Measurements from ENCODE around the gene ZC3H12D. TPM values are rescaled to one million over a fixed set of nuclear protein-coding genes. Genes with fewer than 3 reads are reported as not detected.
A peak's percentile ranks its signal among the peaks of the same experiment; 100 is the strongest.
"Not testable (repeated sequence)": the region's sequence is repeated elsewhere in the genome, so short reads cannot be mapped to it uniquely, and the experiment has no call there.

ZC3H12D gene
- total RNA-seq, 2 experiments from 2014 or later = 37.4 to 37.6 TPM

DNA sequence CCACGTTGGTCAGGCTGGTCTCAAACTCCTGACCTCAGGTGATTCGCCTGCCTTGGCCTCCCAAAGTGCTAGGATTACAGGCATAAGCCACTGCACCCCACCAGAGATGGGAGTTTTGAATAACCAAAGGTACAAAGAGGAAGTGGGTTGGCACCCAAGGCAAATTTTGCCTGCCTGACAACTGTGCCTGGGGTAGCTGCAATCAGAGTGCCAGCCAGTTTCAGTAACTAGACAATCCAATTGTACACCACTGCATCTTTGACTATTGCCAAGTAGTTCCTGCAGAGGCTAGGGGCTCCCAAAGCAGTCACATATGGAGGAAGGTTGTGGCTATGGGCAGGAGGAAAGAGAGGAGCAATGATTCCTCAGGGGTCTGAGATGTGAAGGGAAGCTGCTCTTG is 16.6 kb downstream of the ZC3H12D start:
- no peak overlapping the region for H3K4me3 Mint-ChIP-seq
- H3K27me3 Mint-ChIP-seq = no peaks in the 10 kb centered on the region
- no peaks in the 10 kb centered on the region for H3K9me3 Mint-ChIP-seq
- POLR2A ChIA-PET = interaction anchor here (0.7 to 1.4 kb wide), 2 partner anchors 9 to 17 kb away, joined by 3 read pairs; partner anchors contain the start of gene ZC3H12D
- peaks cover 64% of the 10 kb centered on the region for H3K4me1 Mint-ChIP-seq
- peaks cover 62% of the 10 kb centered on the region for H3K36me3 Mint-ChIP-seq (ENCODE audit: low read depth)
- H3K27ac Mint-ChIP-seq = peak overlapping the region; percentile 70
- no peak for DNase-seq
- CTCF ChIA-PET = no interaction called here

DNA sequence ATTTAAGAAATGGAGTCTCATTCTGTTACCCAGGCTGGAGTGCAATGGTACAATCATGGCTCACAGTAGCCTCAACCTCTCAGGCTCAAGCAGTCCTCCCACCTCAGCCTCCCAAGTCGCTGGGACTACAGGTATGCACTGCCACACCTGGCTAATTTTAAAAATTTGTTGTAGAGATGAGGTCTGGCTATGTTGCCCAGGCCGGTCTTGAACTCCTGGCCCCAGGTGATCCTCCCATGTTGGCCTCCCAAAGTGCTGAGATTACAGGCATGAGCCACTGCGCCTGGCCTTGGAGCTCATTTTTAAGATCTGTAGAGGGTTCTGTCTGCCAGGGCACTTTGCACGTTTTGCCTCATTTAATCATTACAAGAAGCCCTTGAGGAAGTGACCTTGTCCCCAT is 17.5 kb downstream of the ZC3H12D start:
- H3K27me3 Mint-ChIP-seq = no peaks in the 10 kb centered on the region
- no peak for DNase-seq
- H3K36me3 Mint-ChIP-seq (ENCODE audit: low read depth) = peaks cover 60% of the 10 kb centered on the region
- H3K27ac Mint-ChIP-seq = no peak overlapping the region
- H3K4me1 Mint-ChIP-seq = peaks cover 55% of the 10 kb centered on the region
- ChIA-PET CTCF (interaction anchor here (0.7 to 1.1 kb wide), 3 partner anchors 16 to 439 kb away, joined by 3 read pairs; no protein-coding TSS in a partner anchor), POLR2A (interaction anchor here (1.4 kb wide), 1 partner anchor 8 kb away, joined by 3 read pairs; no protein-coding TSS in a partner anchor)
- no peaks in the 10 kb centered on the region for H3K9me3 Mint-ChIP-seq
- H3K4me3 Mint-ChIP-seq = no peak overlapping the region

DNA sequence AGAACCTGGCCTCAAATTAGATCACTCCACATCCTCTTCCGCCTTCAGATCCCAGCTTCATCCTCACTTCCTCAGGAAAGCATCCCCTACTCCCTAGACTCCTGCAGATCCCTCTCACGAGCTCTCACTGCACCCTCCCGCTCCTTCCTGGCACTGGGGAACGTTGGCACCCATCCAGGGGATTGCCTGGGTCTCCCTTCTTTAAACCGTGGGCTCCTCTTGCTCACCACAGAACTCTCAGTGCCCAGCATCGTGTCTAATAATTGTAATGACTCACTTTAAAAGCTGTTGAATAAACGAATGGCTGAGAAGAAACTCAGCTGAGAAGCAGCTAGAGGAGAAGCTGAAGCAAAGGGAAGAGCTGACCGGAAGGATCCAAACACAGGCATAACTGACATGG is 20.4 kb downstream of the ZC3H12D start:
- peak overlapping the region; percentile 27 for H3K27ac Mint-ChIP-seq
- peaks cover 38% of the 10 kb centered on the region for H3K4me1 Mint-ChIP-seq

GRCh38 chr6:149463781-149464180 is 21.0 kb downstream of the ZC3H12D start:
- DNase-seq = no peak
- ChIA-PET POLR2A (interaction anchor here (0.8 kb wide), 1 partner anchor 463 kb away, joined by 3 read pairs; no protein-coding TSS in a partner anchor), CTCF (interaction anchor here (1.2 to 1.8 kb wide), 3 partner anchors 32 to 439 kb away, joined by 3 to 6 read pairs (median 3); no protein-coding TSS in a partner anchor)
- Mint-ChIP-seq H3K4me3 (no peak overlapping the region), H3K4me1 (peaks cover 36% of the 10 kb centered on the region), H3K9me3 (no peaks in the 10 kb centered on the region), H3K27me3 (no peaks in the 10 kb centered on the region), H3K36me3 (ENCODE audit: low read depth) (peaks cover 66% of the 10 kb centered on the region), H3K27ac (no peak overlapping the region)

More for the DNA sequence above, 20.4 kb downstream of the ZC3H12D start:
- ChIA-PET POLR2A (no interaction called here), CTCF (interaction anchor here (1.2 to 1.8 kb wide), 2 partner anchors 32 to 55 kb away, joined by 3 to 6 read pairs; no protein-coding TSS in a partner anchor)
- Mint-ChIP-seq H3K4me3 (no peak overlapping the region), H3K9me3 (no peaks in the 10 kb centered on the region), H3K36me3 (ENCODE audit: low read depth) (peaks cover 62% of the 10 kb centered on the region), H3K27me3 (no peaks in the 10 kb centered on the region)
- no peak for DNase-seq

DNA sequence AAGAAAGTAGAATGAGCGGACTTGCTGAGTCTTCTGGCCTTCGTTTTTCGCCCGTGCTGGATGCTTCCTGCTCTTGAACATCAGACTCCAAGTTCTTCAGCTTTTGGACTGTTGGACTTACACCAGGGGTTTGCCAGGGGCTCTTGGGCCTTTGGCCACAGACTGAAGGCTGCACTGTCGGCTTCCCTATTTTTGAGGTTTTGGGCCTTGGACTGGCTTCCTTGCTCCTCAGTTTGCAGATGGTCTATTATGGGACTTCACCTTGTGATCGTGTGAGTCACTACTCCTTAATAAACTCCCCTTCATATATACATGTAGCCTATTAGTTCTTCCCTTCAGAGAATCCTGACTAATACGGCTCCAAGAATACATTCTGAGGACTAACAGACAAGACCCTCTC is 22.1 kb downstream of the ZC3H12D start:
- H3K9me3 Mint-ChIP-seq, DNase-seq, H3K27ac Mint-ChIP-seq, H3K4me3 Mint-ChIP-seq, H3K27me3 Mint-ChIP-seq: not testable (repeated sequence)
- CTCF ChIA-PET = interaction anchor here (1.2 to 1.8 kb wide), 3 partner anchors 22 to 438 kb away, joined by 3 to 6 read pairs (median 3); partner anchors contain the start of gene ZC3H12D
- POLR2A ChIA-PET = interaction anchor here (0.8 kb wide), 1 partner anchor 21 kb away, joined by 3 read pairs; no protein-coding TSS in a partner anchor
- Mint-ChIP-seq H3K36me3 (ENCODE audit: low read depth) (peaks cover 67% of the 10 kb centered on the region), H3K4me1 (peaks cover 27% of the 10 kb centered on the region)

DNA sequence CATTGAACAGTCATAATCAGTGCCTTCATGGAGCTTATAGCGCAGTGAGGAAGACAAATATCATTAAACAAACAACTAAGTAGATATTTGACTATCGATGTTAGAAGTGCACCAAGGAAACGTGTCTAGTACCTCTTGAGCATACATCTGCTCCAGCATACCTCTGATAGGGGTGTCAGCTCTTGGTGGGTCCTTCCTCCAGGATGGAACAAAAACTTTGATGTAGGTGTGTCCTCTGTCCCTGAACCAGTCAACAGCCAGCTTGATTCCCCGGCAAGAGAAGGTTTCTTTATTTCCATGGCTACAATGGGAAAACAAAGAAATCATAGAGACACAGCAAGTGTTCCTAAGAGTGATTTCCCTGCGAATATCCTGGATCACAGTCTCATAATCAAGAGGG is 23.1 kb downstream of the ZC3H12D start:
- no peaks in the 10 kb centered on the region for H3K27me3 Mint-ChIP-seq
- ChIA-PET CTCF (interaction anchor here (1.2 to 1.6 kb wide), 2 partner anchors 23 to 55 kb away, joined by 3 read pairs; partner anchors contain the start of gene ZC3H12D), POLR2A (interaction anchor here (0.8 to 2.1 kb wide), 2 partner anchors 17 to 46 kb away, joined by 3 to 7 read pairs; no protein-coding TSS in a partner anchor)
- H3K36me3 Mint-ChIP-seq (ENCODE audit: low read depth) = peaks cover 74% of the 10 kb centered on the region
- peaks cover 25% of the 10 kb centered on the region for H3K4me1 Mint-ChIP-seq
- H3K4me3 Mint-ChIP-seq = no peak overlapping the region
- no peak for DNase-seq
- no peaks in the 10 kb centered on the region for H3K9me3 Mint-ChIP-seq
- no peak overlapping the region for H3K27ac Mint-ChIP-seq

- ChIA-PET POLR2A (interaction anchor here (2.1 kb wide), 1 partner anchor 18 kb away, joined by 7 read pairs; no protein-coding TSS in a partner anchor), CTCF (interaction anchor here (1.6 kb wide), 1 partner anchor 57 kb away, joined by 3 read pairs; no protein-coding TSS in a partner anchor)
- H3K36me3 Mint-ChIP-seq (ENCODE audit: low read depth) = peaks cover 70% of the 10 kb centered on the region
- DNase-seq, H3K9me3 Mint-ChIP-seq, H3K27ac Mint-ChIP-seq, H3K27me3 Mint-ChIP-seq, H3K4me3 Mint-ChIP-seq: not testable (repeated sequence)
- peaks cover 17% of the 10 kb centered on the region for H3K4me1 Mint-ChIP-seq
These were observed 24.6 kb downstream of the ZC3H12D start for GRCh38 chr6:149460249-149460648.

GRCh38 chr6:149459761-149460160 is 25.1 kb downstream of the ZC3H12D start:
- ChIA-PET POLR2A (interaction anchor here (1.1 kb wide), 1 partner anchor 8 kb away, joined by 3 read pairs; no protein-coding TSS in a partner anchor), CTCF (interaction anchor here (1.3 to 1.6 kb wide), 2 partner anchors 57 to 86 kb away, joined by 3 read pairs; partner anchors contain the start of gene PPIL4)
- Mint-ChIP-seq H3K9me3 (no peaks in the 10 kb centered on the region), H3K27me3 (no peaks in the 10 kb centered on the region), H3K4me1 (peaks cover 17% of the 10 kb centered on the region), H3K4me3 (no peak overlapping the region), H3K27ac (no peak overlapping the region), H3K36me3 (ENCODE audit: low read depth) (peaks cover 73% of the 10 kb centered on the region)
- DNase-seq = no peak

DNA sequence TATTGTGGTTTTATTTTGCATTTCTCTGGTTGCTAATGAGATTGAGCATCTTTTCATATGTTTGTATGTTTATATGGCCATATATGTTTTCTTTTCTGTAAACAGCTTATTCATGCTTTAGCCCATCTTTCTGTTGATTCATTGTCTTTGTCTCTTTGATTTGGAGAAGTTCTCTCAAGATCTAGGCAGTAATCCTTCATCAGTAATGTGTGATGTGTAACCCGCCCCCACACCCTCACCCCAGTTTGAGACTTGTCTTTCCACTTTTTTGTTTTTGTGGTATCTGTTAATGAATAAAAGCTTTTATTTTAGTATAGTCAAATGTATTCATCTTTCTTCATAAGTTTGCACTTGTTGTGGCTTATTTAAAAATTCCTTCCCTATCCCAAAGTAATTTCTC is 26.0 kb downstream of the ZC3H12D start:
- ChIA-PET POLR2A (interaction anchor here (1.1 kb wide), 1 partner anchor 9 kb away, joined by 3 read pairs; no protein-coding TSS in a partner anchor), CTCF (interaction anchor here (1.3 kb wide), 1 partner anchor 87 kb away, joined by 3 read pairs; the partner anchor contains the start of gene PPIL4)
- Mint-ChIP-seq H3K27ac (no peak overlapping the region), H3K9me3 (no peaks in the 10 kb centered on the region), H3K4me1 (peaks cover 8% of the 10 kb centered on the region), H3K27me3 (no peaks in the 10 kb centered on the region), H3K36me3 (ENCODE audit: low read depth) (peaks cover 65% of the 10 kb centered on the region), H3K4me3 (no peak overlapping the region)
- DNase-seq = no peak

DNA sequence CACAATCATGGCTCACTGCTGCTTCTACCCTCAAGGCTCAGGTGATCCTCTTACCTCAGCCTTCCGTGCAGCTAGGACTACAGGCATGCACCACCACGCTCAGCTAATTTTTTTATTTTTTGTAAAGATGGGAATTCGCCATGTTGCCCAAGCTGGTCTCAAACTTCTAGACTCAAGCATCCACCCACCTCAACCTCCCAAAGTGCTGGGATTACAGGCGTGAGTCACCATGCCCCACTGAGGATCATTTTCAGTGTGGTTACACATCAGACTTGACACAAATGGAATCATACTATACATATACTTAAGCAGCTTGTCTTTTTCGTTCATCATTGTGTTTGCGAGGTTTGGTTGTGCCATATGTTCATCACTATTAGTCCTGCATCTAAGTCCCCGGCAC is 26.6 kb downstream of the ZC3H12D start:
- Mint-ChIP-seq H3K27ac (no peak overlapping the region), H3K4me1 (peaks cover 7% of the 10 kb centered on the region), H3K27me3 (no peaks in the 10 kb centered on the region), H3K9me3 (no peaks in the 10 kb centered on the region), H3K36me3 (ENCODE audit: low read depth) (peaks cover 61% of the 10 kb centered on the region), H3K4me3 (no peak overlapping the region)
- DNase-seq = no peak
- POLR2A ChIA-PET = no interaction called here
- CTCF ChIA-PET = interaction anchor here (1.4 kb wide), 1 partner anchor 25 kb away, joined by 4 read pairs; no protein-coding TSS in a partner anchor

DNA sequence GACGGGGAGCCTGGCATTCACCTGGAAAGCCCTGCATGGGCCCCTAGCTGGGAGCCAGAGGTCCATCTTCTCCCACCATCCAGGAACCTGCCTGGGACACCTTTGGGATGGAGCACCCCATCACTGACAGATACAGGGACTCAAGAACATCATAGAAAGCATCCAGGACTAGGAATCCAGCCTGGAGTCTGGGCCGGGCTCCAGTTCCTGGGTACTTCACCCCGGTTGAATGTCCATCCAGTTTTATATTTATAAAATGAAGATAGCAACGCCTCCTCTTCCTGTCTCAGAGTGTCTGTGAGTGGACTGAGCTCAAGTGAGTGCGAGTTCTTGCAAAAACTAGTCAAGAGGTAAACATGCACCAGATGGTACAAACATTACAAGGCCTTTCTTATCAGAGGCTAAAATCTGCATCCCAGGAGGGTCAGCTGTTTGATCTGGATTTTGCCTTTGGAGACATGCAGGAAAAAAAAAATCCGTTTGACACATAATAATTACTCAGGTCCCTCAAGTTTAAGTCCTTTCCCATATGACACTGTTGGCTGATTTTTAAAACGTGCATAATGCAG is 27.4 kb downstream of the ZC3H12D start:
- Mint-ChIP-seq H3K4me3 (no peak overlapping the region), H3K36me3 (ENCODE audit: low read depth) (peaks cover 61% of the 10 kb centered on the region), H3K9me3 (no peaks in the 10 kb centered on the region), H3K4me1 (peaks cover 7% of the 10 kb centered on the region), H3K27me3 (no peaks in the 10 kb centered on the region), H3K27ac (no peak overlapping the region)
- no peak for DNase-seq
- POLR2A ChIA-PET = no interaction called here
- CTCF ChIA-PET = interaction anchor here (1.4 kb wide), 1 partner anchor 26 kb away, joined by 4 read pairs; no protein-coding TSS in a partner anchor

GRCh38 chr6:149456311-149457021 is 28.3 kb downstream of the ZC3H12D start:
- Mint-ChIP-seq H3K4me1 (peaks cover 7% of the 10 kb centered on the region), H3K36me3 (ENCODE audit: low read depth) (peaks cover 60% of the 10 kb centered on the region), H3K9me3 (no peaks in the 10 kb centered on the region), H3K4me3 (no peak overlapping the region), H3K27me3 (no peaks in the 10 kb centered on the region), H3K27ac (no peak overlapping the region)
- CTCF ChIA-PET = no interaction called here
- POLR2A ChIA-PET = no interaction called here
- no peak for DNase-seq

Measured in activated CD4-positive, alpha-beta memory T cell treated with anti-CD3 and anti-CD28 coated beads, Interleukin-2, amount 10 ng/mL, durations not matched to agents 7 days and 5 days (primary cell).